DOHH2 (cell line): ENCODE measurements around the gene SLC29A2.

Source experiments
- CTCF ChIP-seq: fragments of 200-600 bp; sonication (generic); IDR thresholded peaks from one replicate; pipeline ENCODE4 v1.5.1; 2014; ENCODE audit warnings: antibody characterized with exemption, mild to moderate bottlenecking, low read depth, low read length; ENCODE audit not compliant: poor library complexity, severe bottlenecking
- EZH2phosphoT487 ChIP-seq: fragments of 200-600 bp; sonication (generic); IDR thresholded peaks from 2 replicates; pipeline ENCODE4 v1.6.1; 2017; ENCODE audit warnings: borderline replicate concordance, mild to moderate bottlenecking, antibody characterized with exemption, low read length, moderate library complexity, mixed read lengths

DNA sequence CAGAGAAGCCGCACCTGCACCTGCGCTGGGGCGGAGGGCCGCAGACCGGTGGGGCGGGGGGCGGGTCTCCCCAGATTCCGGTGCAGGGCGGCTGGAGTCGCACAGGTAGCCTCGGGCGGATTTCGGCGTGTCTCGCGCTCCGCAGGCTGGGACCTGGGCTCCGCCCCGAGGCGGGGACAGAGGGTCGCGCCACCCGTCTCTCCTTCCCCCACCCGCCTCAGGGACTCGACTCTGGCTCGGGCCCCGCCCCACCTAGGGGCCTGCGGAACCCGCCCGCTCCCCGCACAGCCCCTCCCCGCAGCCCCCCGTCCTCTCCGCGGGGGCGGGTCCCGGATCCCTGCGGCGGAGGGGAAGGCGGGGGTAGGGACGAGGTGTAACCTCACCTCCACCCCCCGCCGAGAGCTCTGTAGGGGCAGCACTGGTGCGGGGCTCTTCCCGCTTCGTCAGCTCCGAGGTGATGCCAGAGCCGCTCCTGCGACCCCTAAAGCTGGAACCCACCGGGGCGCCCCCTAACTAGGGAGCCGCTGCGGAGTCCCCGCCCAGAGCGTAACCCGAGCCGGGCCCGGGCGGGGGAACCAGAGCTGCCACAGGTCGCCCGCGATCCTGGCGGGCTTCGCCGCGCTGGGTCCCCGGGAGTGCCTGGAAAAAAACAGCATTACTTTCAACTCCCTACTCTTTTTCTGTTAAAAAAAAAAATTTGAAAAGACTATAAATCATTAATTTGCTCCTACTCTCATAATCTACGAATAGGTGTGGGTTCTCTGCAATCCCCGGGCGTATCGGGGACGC is at the start of gene SLC29A2:
- TF ChIP-seq EZH2phosphoT487 (no peak), CTCF (peak; percentile 13)
